ENCODE measurements around the gene EME2.

EME2 gene

GRCh38 chr16:1754204-1754603 lies 18.4 kb upstream of the EME2 start:
- Histone ChIP-seq H3K27me3 (ENCODE audit: control insufficient read depth in 3 of 3, insufficient read depth in 3 of 3, low read depth in 1 of 3, low read length in 3 of 3) (no peaks in the 10 kb centered on the region), H3K4ac (ENCODE audit: low read length) (no peak overlapping the region), H3K14ac (ENCODE audit: low read length) (no peak overlapping the region), H3K9ac (ENCODE audit: low read depth, low read length, poor library complexity) (no peak overlapping the region), H4K8ac (ENCODE audit: low read depth, low read length) (no peak overlapping the region), H3K79me1 (ENCODE audit: low read depth, low read length) (no peaks in the 10 kb centered on the region), H2AK5ac (ENCODE audit: low read depth, low read length) (no peak overlapping the region), H2BK120ac (ENCODE audit: low read depth, low read length) (no peak overlapping the region), H2BK15ac (ENCODE audit: low read length) (no peak overlapping the region), H4K91ac (ENCODE audit: low read depth, low read length, poor library complexity) (no peak overlapping the region), H3K4me1 (ENCODE audit: control insufficient read depth in 2 of 2, insufficient read depth in 1 of 2, low read depth in 1 of 2, low read length in 2 of 2) (no peaks in the 10 kb centered on the region), H3K27ac (replicated peaks; ENCODE audit: low read length) (no peak overlapping the region), H3K18ac (ENCODE audit: low read length) (no peak overlapping the region), H3K23ac (ENCODE audit: low read depth, low read length, poor library complexity) (no peak overlapping the region), H3K9me3 (replicated peaks in 1 of 2; ENCODE audit: control insufficient read depth in 2 of 2, insufficient read depth in 1 of 2, low read depth in 1 of 2, low read length in 2 of 2) (no peaks in the 10 kb centered on the region), H2BK5ac (ENCODE audit: low read length) (no peak overlapping the region), H2AFZ (ENCODE audit: low read length) (no peak overlapping the region), H3K4me2 (ENCODE audit: insufficient read depth, low read length, poor library complexity, severe bottlenecking) (no peak overlapping the region), H3K4me3 (ENCODE audit: low read length in 2 of 2) (no peak overlapping the region), H2BK12ac (ENCODE audit: low read length) (no peak overlapping the region), H3K36me3 (replicated peaks in 1 of 2; ENCODE audit: control insufficient read depth in 2 of 2, insufficient read depth in 2 of 2, low read length in 2 of 2) (peaks cover 22 to 63% of the 10 kb centered on the region in 2 donors)
- WGBS, 2 donors (ENCODE audit: extremely low coverage in 2 of 2, insufficient read length in 2 of 2, insufficient replicate concordance in 1 of 2), result no CpG with 5 or more reads among the region's 12 CpGs
- no peak for DNase-seq (ENCODE audit: low spot score)

- H3K79me1 ChIP-seq (ENCODE audit: low read depth, low read length), result no peaks in the 10 kb centered on the region
- H3K36me3 ChIP-seq (replicated peaks in 1 of 2; ENCODE audit: control insufficient read depth in 2 of 2, insufficient read depth in 2 of 2, low read length in 2 of 2), result peaks cover 18 to 62% of the 10 kb centered on the region in 2 donors
- H2AFZ ChIP-seq (ENCODE audit: low read length), result no peak overlapping the region
- H3K23ac ChIP-seq (ENCODE audit: low read depth, low read length, poor library complexity), result peak overlapping the region; percentile 65
- DNase-seq (ENCODE audit: low spot score), result no peak
- H2BK120ac ChIP-seq (ENCODE audit: low read depth, low read length), result no peak overlapping the region
- no peak overlapping the region for H2AK5ac ChIP-seq (ENCODE audit: low read depth, low read length)
- H2BK12ac ChIP-seq (ENCODE audit: low read length), result peak overlapping the region; percentile 22
- H4K8ac ChIP-seq (ENCODE audit: low read depth, low read length), result no peak overlapping the region
- H3K27me3 ChIP-seq (ENCODE audit: control insufficient read depth in 3 of 3, insufficient read depth in 3 of 3, low read depth in 1 of 3, low read length in 3 of 3), result no peaks in the 10 kb centered on the region
- no peak overlapping the region for H3K9ac ChIP-seq (ENCODE audit: low read depth, low read length, poor library complexity)
- no peak overlapping the region for H3K18ac ChIP-seq (ENCODE audit: low read length)
- peaks cover 0 to under 1% of the 10 kb centered on the region in 2 donors for H3K4me1 ChIP-seq (ENCODE audit: control insufficient read depth in 2 of 2, insufficient read depth in 1 of 2, low read depth in 1 of 2, low read length in 2 of 2)
- no CpG with 5 or more reads among the region's 37 CpGs for WGBS, 2 donors (ENCODE audit: extremely low coverage in 2 of 2, insufficient read length in 2 of 2, insufficient replicate concordance in 1 of 2)
- peak overlapping the region; percentile 66 for H2BK5ac ChIP-seq (ENCODE audit: low read length)
- no peak overlapping the region for H3K27ac ChIP-seq (replicated peaks; ENCODE audit: low read length)
- H3K14ac ChIP-seq (ENCODE audit: low read length), result peak overlapping the region; percentile 21
- H2BK15ac ChIP-seq (ENCODE audit: low read length), result no peak overlapping the region
- peak overlapping the region in 1 of 2 donors; percentile 41 for H3K4me3 ChIP-seq (ENCODE audit: low read length in 2 of 2)
- no peak overlapping the region for H3K4ac ChIP-seq (ENCODE audit: low read length)
- H3K9me3 ChIP-seq (replicated peaks in 1 of 2; ENCODE audit: control insufficient read depth in 2 of 2, insufficient read depth in 1 of 2, low read depth in 1 of 2, low read length in 2 of 2), result no peaks in the 10 kb centered on the region
- H3K4me2 ChIP-seq (ENCODE audit: insufficient read depth, low read length, poor library complexity, severe bottlenecking), result peak overlapping the region; percentile 11
- H4K91ac ChIP-seq (ENCODE audit: low read depth, low read length, poor library complexity), result no peak overlapping the region
Observed at GRCh38 chr16:1757714-1758461, 14.7 kb upstream of the EME2 start.

GRCh38 chr16:1758923-1759322 lies 13.7 kb upstream of the EME2 start:
- Histone ChIP-seq H3K9ac (ENCODE audit: low read depth, low read length, poor library complexity) (peak overlapping the region; percentile 44), H2BK120ac (ENCODE audit: low read depth, low read length) (no peak overlapping the region), H3K4me3 (ENCODE audit: low read length in 2 of 2) (no peak overlapping the region), H3K23ac (ENCODE audit: low read depth, low read length, poor library complexity) (no peak overlapping the region), H3K79me1 (ENCODE audit: low read depth, low read length) (no peaks in the 10 kb centered on the region), H3K14ac (ENCODE audit: low read length) (no peak overlapping the region), H3K4ac (ENCODE audit: low read length) (no peak overlapping the region), H2BK12ac (ENCODE audit: low read length) (peak overlapping the region; percentile 22), H2BK15ac (ENCODE audit: low read length) (no peak overlapping the region), H4K91ac (ENCODE audit: low read depth, low read length, poor library complexity) (no peak overlapping the region), H3K9me3 (replicated peaks in 1 of 2; ENCODE audit: control insufficient read depth in 2 of 2, insufficient read depth in 1 of 2, low read depth in 1 of 2, low read length in 2 of 2) (no peaks in the 10 kb centered on the region), H3K27ac (replicated peaks; ENCODE audit: low read length) (no peak overlapping the region), H3K18ac (ENCODE audit: low read length) (no peak overlapping the region), H2BK5ac (ENCODE audit: low read length) (no peak overlapping the region), H3K4me1 (ENCODE audit: control insufficient read depth in 2 of 2, insufficient read depth in 1 of 2, low read depth in 1 of 2, low read length in 2 of 2) (peaks cover 0 to 8% of the 10 kb centered on the region in 2 donors), H2AFZ (ENCODE audit: low read length) (no peak overlapping the region), H4K8ac (ENCODE audit: low read depth, low read length) (no peak overlapping the region), H3K4me2 (ENCODE audit: insufficient read depth, low read length, poor library complexity, severe bottlenecking) (no peak overlapping the region), H3K36me3 (replicated peaks in 1 of 2; ENCODE audit: control insufficient read depth in 2 of 2, insufficient read depth in 2 of 2, low read length in 2 of 2) (peaks cover 19 to 66% of the 10 kb centered on the region in 2 donors), H3K27me3 (ENCODE audit: control insufficient read depth in 3 of 3, insufficient read depth in 3 of 3, low read depth in 1 of 3, low read length in 3 of 3) (no peaks in the 10 kb centered on the region), H2AK5ac (ENCODE audit: low read depth, low read length) (no peak overlapping the region)
- no CpG with 5 or more reads among the region's 18 CpGs for WGBS, 2 donors (ENCODE audit: extremely low coverage in 2 of 2, insufficient read length in 2 of 2, insufficient replicate concordance in 1 of 2)
- DNase-seq (ENCODE audit: low spot score), result no peak

GRCh38 chr16:1759511-1759910 lies 13.1 kb upstream of the EME2 start:
- peaks cover 22 to 68% of the 10 kb centered on the region in 2 donors for H3K36me3 ChIP-seq (replicated peaks in 1 of 2; ENCODE audit: control insufficient read depth in 2 of 2, insufficient read depth in 2 of 2, low read length in 2 of 2)
- no peak overlapping the region for H3K23ac ChIP-seq (ENCODE audit: low read depth, low read length, poor library complexity)

More at GRCh38 chr16:1759511-1759910, 13.1 kb upstream of the EME2 start:
- Histone ChIP-seq H3K4me3 (ENCODE audit: low read length in 2 of 2) (no peak overlapping the region), H3K27me3 (ENCODE audit: control insufficient read depth in 3 of 3, insufficient read depth in 3 of 3, low read depth in 1 of 3, low read length in 3 of 3) (no peaks in the 10 kb centered on the region), H2BK12ac (ENCODE audit: low read length) (no peak overlapping the region), H2BK15ac (ENCODE audit: low read length) (no peak overlapping the region), H2BK5ac (ENCODE audit: low read length) (no peak overlapping the region), H3K14ac (ENCODE audit: low read length) (no peak overlapping the region), H4K91ac (ENCODE audit: low read depth, low read length, poor library complexity) (no peak overlapping the region), H3K18ac (ENCODE audit: low read length) (no peak overlapping the region), H3K4ac (ENCODE audit: low read length) (no peak overlapping the region), H4K8ac (ENCODE audit: low read depth, low read length) (no peak overlapping the region), H3K4me1 (ENCODE audit: control insufficient read depth in 2 of 2, insufficient read depth in 1 of 2, low read depth in 1 of 2, low read length in 2 of 2) (peaks cover 0 to 11% of the 10 kb centered on the region in 2 donors), H3K79me1 (ENCODE audit: low read depth, low read length) (no peaks in the 10 kb centered on the region), H3K9me3 (replicated peaks in 1 of 2; ENCODE audit: control insufficient read depth in 2 of 2, insufficient read depth in 1 of 2, low read depth in 1 of 2, low read length in 2 of 2) (no peaks in the 10 kb centered on the region), H3K27ac (replicated peaks; ENCODE audit: low read length) (no peak overlapping the region), H3K9ac (ENCODE audit: low read depth, low read length, poor library complexity) (no peak overlapping the region), H2AK5ac (ENCODE audit: low read depth, low read length) (no peak overlapping the region), H2BK120ac (ENCODE audit: low read depth, low read length) (no peak overlapping the region), H3K4me2 (ENCODE audit: insufficient read depth, low read length, poor library complexity, severe bottlenecking) (no peak overlapping the region), H2AFZ (ENCODE audit: low read length) (no peak overlapping the region)
- no peak for DNase-seq (ENCODE audit: low spot score)
- WGBS, 2 donors (ENCODE audit: extremely low coverage in 2 of 2, insufficient read length in 2 of 2, insufficient replicate concordance in 1 of 2), result no CpG with 5 or more reads among the region's 21 CpGs

Data from neuronal stem cell (in vitro differentiated cells).